Neural progenitor cell (in vitro differentiated cells): Measurements from ENCODE around the gene TMUB2. TPM values are rescaled to one million over a fixed set of nuclear protein-coding genes. Genes with fewer than 3 reads are reported as not detected.
A peak's percentile ranks its signal among the peaks of the same experiment; 100 is the strongest.

Experiments used
- DNase-seq: peaks from one replicate; pipeline ENCODE4 v3.0.0-alpha.2; 2016; ENCODE audit warnings: low spot score
- H2AFZ ChIP-seq: fragments of 200-600 bp; sonication (generic); replicated peaks from 2 replicates; pipeline ENCODE4 v1.6.1; 2016; ENCODE audit warnings: antibody characterized with exemption
- H3F3A ChIP-seq: fragments of 200-600 bp; sonication (generic); 2 replicates; pipeline ENCODE4 v1.6.1; 2016; ENCODE audit warnings: antibody characterized with exemption, low read depth
- H3K27ac ChIP-seq: fragments of 200-600 bp; sonication (generic); 2 replicates; pipeline ENCODE4 v1.5.1; 2016; ENCODE audit warnings: mild to moderate bottlenecking
- H3K27me3 ChIP-seq: fragments of 200-600 bp; sonication (generic); 2 replicates; pipeline ENCODE4 v1.6.1; 2016; ENCODE audit warnings: mild to moderate bottlenecking, moderate library complexity
- H3K36me3 ChIP-seq: fragments of 200-600 bp; sonication (generic); 2 replicates; pipeline ENCODE4 v1.5.1; 2016
- H3K4me1 ChIP-seq: fragments of 200-600 bp; sonication (generic); 2 replicates; pipeline ENCODE4 v1.6.1; 2016; ENCODE audit warnings: mixed run types
- H3K4me2 ChIP-seq: fragments of 200-600 bp; sonication (generic); 2 replicates; pipeline ENCODE4 v1.6.1; 2016
- H3K4me3 ChIP-seq: fragments of 200-600 bp; sonication (generic); 2 replicates; pipeline ENCODE4 v1.5.1; 2016
- H3K79me2 ChIP-seq: fragments of 200-600 bp; sonication (generic); 2 replicates; pipeline ENCODE4 v1.6.1; 2016; ENCODE audit warnings: low read depth
- H3K9ac ChIP-seq: fragments of 200-600 bp; sonication (generic); 2 replicates; pipeline ENCODE4 v1.6.1; 2016
- H3K9me3 ChIP-seq: fragments of 200-600 bp; sonication (generic); 2 replicates; pipeline ENCODE4 v1.5.1; 2016; ENCODE audit warnings: low read depth
- H4K20me1 ChIP-seq: fragments of 200-600 bp; sonication (generic); 2 replicates; pipeline ENCODE4 v1.6.1; 2016; ENCODE audit warnings: low read depth
- H3K27ac Mint-ChIP-seq: 3 replicates; pipeline ENCODE4 v1.8.0; 2021; ENCODE audit warnings: mixed read lengths
- H3K27me3 Mint-ChIP-seq: 2 replicates; pipeline ENCODE4 v1.8.0; 2022; ENCODE audit warnings: low read depth, mild to moderate bottlenecking, inconsistent platforms, moderate library complexity, mixed read lengths; ENCODE audit not compliant: insufficient read depth
- H3K36me3 Mint-ChIP-seq: 3 replicates; pipeline ENCODE4 v1.8.0; 2021; ENCODE audit warnings: mixed read lengths
- H3K4me1 Mint-ChIP-seq: 3 replicates; pipeline ENCODE4 v1.8.0; 2021; ENCODE audit warnings: mixed read lengths
- H3K4me3 Mint-ChIP-seq: 3 replicates; pipeline ENCODE4 v1.8.0; 2021; ENCODE audit warnings: mild to moderate bottlenecking, moderate library complexity, mixed read lengths
- H3K9me3 Mint-ChIP-seq: 3 replicates; pipeline ENCODE4 v1.8.0; 2020; ENCODE audit warnings: mixed read lengths
- EZH2 ChIP-seq: fragments of 200-600 bp; sonication (generic); IDR thresholded peaks from 2 replicates; pipeline ENCODE4 v1.6.1; 2017; ENCODE audit warnings: antibody characterized with exemption, mild to moderate bottlenecking, moderate library complexity
- EZH2phosphoT487 ChIP-seq: fragments of 200-600 bp; sonication (generic); IDR thresholded peaks from 2 replicates; pipeline ENCODE4 v1.6.1; 2017; ENCODE audit warnings: antibody characterized with exemption
- total RNA-seq: library from RNA; depleted of rRNA; stranded (reverse); fragments of >200 nt; gene quantifications from 2 replicates; pipeline ENCODE4 v1.2.3, GENCODE V29; 2015; ENCODE audit warnings: low replicate concordance
- TF ChIP-seq, protein P1 (sequence below): fragments of 200-600 bp; sonication (generic); IDR thresholded peaks from 2 replicates; pipeline ENCODE4 v1.5.1; 2017; ENCODE audit warnings: antibody characterized with exemption, mild to moderate bottlenecking

TMUB2 gene
- total RNA-seq, 1 donor from 2014 or later: 16.6 TPM

DNA sequence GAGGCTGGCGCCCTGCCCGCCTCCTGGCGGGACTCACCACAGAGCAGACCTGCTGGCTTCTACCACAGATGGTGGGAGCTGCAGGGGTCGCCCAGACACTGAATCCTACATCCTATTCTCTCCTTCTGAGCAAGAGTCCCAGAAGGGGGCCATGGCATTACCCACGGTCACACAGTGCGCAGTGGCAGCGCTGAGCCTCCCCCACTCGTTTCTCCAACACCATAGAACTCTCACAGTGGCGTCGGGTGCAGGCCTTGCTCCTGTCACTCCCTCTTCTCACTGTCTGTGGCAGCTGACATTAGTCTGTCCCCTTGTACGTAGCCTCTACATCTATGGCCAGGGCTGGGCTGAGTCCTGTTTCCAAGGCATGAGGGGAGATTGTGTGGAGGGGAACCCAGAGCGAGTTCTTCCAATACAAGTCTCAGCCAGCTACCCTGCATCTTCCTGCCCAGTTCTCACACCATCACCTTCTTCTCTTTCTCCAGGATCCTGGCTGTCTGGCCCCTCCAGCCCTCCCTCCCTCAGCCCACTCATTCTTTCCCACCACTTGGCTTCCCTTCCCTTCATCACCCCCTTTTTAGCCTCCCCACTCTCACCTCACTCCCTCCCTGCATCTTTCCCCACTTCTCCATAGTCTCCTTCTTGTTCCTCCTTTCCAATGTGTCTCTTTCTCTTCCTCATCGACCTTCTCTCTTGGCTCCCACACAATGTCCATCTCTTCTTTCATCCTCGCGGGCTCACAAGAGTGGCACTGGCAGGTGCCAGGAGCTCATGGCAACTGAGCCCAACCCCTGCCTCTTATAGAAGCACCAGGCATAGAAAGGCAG is 26.8 kb downstream of the TMUB2 start:
- Mint-ChIP-seq H3K36me3 (peaks cover 17% of the 10 kb centered on the region), H3K4me1 (peaks cover 19% of the 10 kb centered on the region), H3K9me3 (no peaks in the 10 kb centered on the region), H3K4me3 (peak overlapping the region; percentile 23), H3K27me3 (peaks cover 4% of the 10 kb centered on the region), H3K27ac (no peak overlapping the region)
- Histone ChIP-seq H3K27me3 (no peaks in the 10 kb centered on the region), H3K79me2 (peaks cover 30% of the 10 kb centered on the region), H3K9ac (no peak overlapping the region), H3K9me3 (no peaks in the 10 kb centered on the region), H3K27ac (no peak overlapping the region), H3K4me2 (no peak overlapping the region), H2AFZ (no peak overlapping the region), H3K4me3 (no peak overlapping the region), H3K36me3 (peaks cover under 1% of the 10 kb centered on the region), H4K20me1 (peaks cover 51% of the 10 kb centered on the region), H3K4me1 (peaks cover 5% of the 10 kb centered on the region), H3F3A (peaks cover 28% of the 10 kb centered on the region)
- no peak for DNase-seq
- TF ChIP-seq, protein P1, sequence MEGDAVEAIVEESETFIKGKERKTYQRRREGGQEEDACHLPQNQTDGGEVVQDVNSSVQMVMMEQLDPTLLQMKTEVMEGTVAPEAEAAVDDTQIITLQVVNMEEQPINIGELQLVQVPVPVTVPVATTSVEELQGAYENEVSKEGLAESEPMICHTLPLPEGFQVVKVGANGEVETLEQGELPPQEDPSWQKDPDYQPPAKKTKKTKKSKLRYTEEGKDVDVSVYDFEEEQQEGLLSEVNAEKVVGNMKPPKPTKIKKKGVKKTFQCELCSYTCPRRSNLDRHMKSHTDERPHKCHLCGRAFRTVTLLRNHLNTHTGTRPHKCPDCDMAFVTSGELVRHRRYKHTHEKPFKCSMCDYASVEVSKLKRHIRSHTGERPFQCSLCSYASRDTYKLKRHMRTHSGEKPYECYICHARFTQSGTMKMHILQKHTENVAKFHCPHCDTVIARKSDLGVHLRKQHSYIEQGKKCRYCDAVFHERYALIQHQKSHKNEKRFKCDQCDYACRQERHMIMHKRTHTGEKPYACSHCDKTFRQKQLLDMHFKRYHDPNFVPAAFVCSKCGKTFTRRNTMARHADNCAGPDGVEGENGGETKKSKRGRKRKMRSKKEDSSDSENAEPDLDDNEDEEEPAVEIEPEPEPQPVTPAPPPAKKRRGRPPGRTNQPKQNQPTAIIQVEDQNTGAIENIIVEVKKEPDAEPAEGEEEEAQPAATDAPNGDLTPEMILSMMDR: no peak
- no peak for TF ChIP-seq EZH2
- TF ChIP-seq EZH2phosphoT487: no peak

DNA sequence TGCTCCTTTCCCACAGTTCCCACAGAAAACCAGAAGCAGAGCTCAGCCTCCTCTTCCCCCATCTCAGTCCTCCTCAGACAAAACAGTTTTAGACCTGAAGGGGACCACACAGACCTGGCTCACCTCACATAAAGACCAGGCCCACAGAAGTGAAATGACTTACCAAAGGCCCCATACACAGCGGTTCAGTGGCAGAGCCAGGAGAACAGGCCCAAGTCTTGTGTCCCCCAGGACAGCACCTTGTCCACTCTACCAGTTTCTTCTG is 27.4 kb downstream of the TMUB2 start:
- Mint-ChIP-seq H3K36me3 (peaks cover 16% of the 10 kb centered on the region), H3K27ac (no peak overlapping the region)
- H2AFZ ChIP-seq: no peak overlapping the region

DNA sequence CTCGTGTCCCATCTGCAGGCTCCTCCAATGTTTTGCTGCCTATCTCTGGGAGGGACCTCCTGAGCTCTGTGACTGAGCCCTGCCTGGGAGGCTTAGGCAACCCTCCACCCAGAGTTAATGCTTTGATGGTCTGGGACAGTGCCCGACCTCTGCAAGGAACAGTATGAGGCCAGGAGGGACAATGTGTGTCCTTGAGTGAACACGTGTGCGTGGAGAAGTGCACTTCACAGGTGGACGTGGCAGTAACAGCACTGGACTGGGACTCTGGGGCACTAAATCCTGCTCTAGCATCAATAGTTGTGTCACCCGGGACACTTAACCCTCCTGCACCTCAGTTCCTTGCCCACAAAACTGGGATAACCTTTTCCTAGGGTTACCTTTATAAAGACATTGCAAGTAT is 28.1 kb downstream of the TMUB2 start:
- TF ChIP-seq, protein P1: no peak
- TF ChIP-seq EZH2phosphoT487: no peak
- TF ChIP-seq EZH2: no peak
- H3K4me1 ChIP-seq: peaks cover 5% of the 10 kb centered on the region
- H3K4me3 Mint-ChIP-seq: no peak overlapping the region

More for the DNA sequence above, 27.4 kb downstream of the TMUB2 start:
- TF ChIP-seq EZH2 (no peak), EZH2phosphoT487 (no peak)
- TF ChIP-seq, protein P1: no peak
- Mint-ChIP-seq H3K4me1 (peaks cover 19% of the 10 kb centered on the region), H3K9me3 (no peaks in the 10 kb centered on the region), H3K27me3 (peaks cover 4% of the 10 kb centered on the region), H3K4me3 (peak overlapping the region; percentile 23)
- Histone ChIP-seq H3K36me3 (no peaks in the 10 kb centered on the region), H3K27ac (no peak overlapping the region), H3K79me2 (peaks cover 35% of the 10 kb centered on the region), H4K20me1 (peaks cover 48% of the 10 kb centered on the region), H3K9me3 (no peaks in the 10 kb centered on the region), H3K4me3 (no peak overlapping the region), H3K27me3 (no peaks in the 10 kb centered on the region), H3F3A (peaks cover 29% of the 10 kb centered on the region), H3K4me2 (no peak overlapping the region), H3K9ac (no peak overlapping the region), H3K4me1 (peaks cover 5% of the 10 kb centered on the region)
- no peak for DNase-seq

More for the DNA sequence above, 28.1 kb downstream of the TMUB2 start:
- H3K4me1 Mint-ChIP-seq: peaks cover 19% of the 10 kb centered on the region
- no peaks in the 10 kb centered on the region for H3K36me3 ChIP-seq
- peaks cover 45% of the 10 kb centered on the region for H4K20me1 ChIP-seq
- peaks cover 4% of the 10 kb centered on the region for H3K27me3 Mint-ChIP-seq
- no peak for DNase-seq
- peaks cover 28% of the 10 kb centered on the region for H3F3A ChIP-seq
- H3K9ac ChIP-seq: no peak overlapping the region
- peaks cover 13% of the 10 kb centered on the region for H3K36me3 Mint-ChIP-seq
- no peak overlapping the region for H3K4me3 ChIP-seq
- no peaks in the 10 kb centered on the region for H3K9me3 ChIP-seq
- no peak overlapping the region for H2AFZ ChIP-seq
- H3K27me3 ChIP-seq: no peaks in the 10 kb centered on the region
- no peak overlapping the region for H3K27ac Mint-ChIP-seq
- H3K79me2 ChIP-seq: peaks cover 43% of the 10 kb centered on the region
- H3K9me3 Mint-ChIP-seq: no peaks in the 10 kb centered on the region
- H3K4me2 ChIP-seq: no peak overlapping the region
- H3K27ac ChIP-seq: no peak overlapping the region
